MCF 10A (cell line): ENCODE measurements around the gene TENT4B. TPM values are rescaled to one million over a fixed set of nuclear protein-coding genes. Genes with fewer than 3 reads are reported as not detected.
"Not testable (repeated sequence)": the region's sequence is repeated elsewhere in the genome, so short reads cannot be mapped to it uniquely, and the experiment has no call there.

ENCODE experiments used
- BruUV-seq: library from RNA; stranded (reverse); fragments of 400-500 nt; replicated peaks from 2 replicates; lab custom pipeline; 2021; lab: Mats Ljungman, UMichigan
- CTCF ChIA-PET: fragments of 300-600 bp; sonication (Branson Sonifier 250); formaldehyde crosslinking; extraction: SDS; loops from one replicate; lab custom pipeline; 2021; ENCODE audit warnings: antibody characterized with exemption, inconsistent platforms; lab: Yijun Ruan, JAX
- POLR2A ChIA-PET: fragments of 300-600, 350-650 bp; sonication (Branson Sonifier 250); formaldehyde crosslinking; extraction: SDS; loops from one replicate; lab custom pipeline; 2020; ENCODE audit warnings: antibody characterized with exemption, inconsistent platforms; lab: Yijun Ruan, JAX
- DNase-seq: peaks from one replicate; pipeline ENCODE4 v3.0.0-alpha.2; 2018; ENCODE audit not compliant: unreplicated experiment
- H3K27ac Mint-ChIP-seq: one replicate; pipeline ENCODE4 v1.8.0; 2022; ENCODE audit warnings: mild to moderate bottlenecking, low read depth, mixed read lengths; ENCODE audit not compliant: unreplicated experiment
- H3K27me3 Mint-ChIP-seq: one replicate; pipeline ENCODE4 v1.8.0; 2022; ENCODE audit warnings: mixed read lengths; ENCODE audit not compliant: insufficient read depth, unreplicated experiment
- H3K36me3 Mint-ChIP-seq: one replicate; pipeline ENCODE4 v1.8.0; 2022; ENCODE audit warnings: mild to moderate bottlenecking, moderate library complexity, mixed read lengths; ENCODE audit not compliant: insufficient read depth, unreplicated experiment
- H3K4me1 Mint-ChIP-seq: one replicate; pipeline ENCODE4 v1.8.0; 2022; ENCODE audit warnings: mixed read lengths; ENCODE audit not compliant: insufficient read depth, unreplicated experiment
- H3K4me3 Mint-ChIP-seq: one replicate; pipeline ENCODE4 v1.8.0; 2022; ENCODE audit warnings: mild to moderate bottlenecking, moderate library complexity, mixed read lengths; ENCODE audit not compliant: unreplicated experiment
- H3K9me3 Mint-ChIP-seq: one replicate; pipeline ENCODE4 v1.8.0; 2022; ENCODE audit warnings: mixed read lengths; ENCODE audit not compliant: unreplicated experiment
- CTCF ChIP-seq: fragments of 200-600 bp; IDR thresholded peaks from one replicate; pipeline ENCODE4 v1.8.0; 2022; ENCODE audit warnings: antibody characterized with exemption, mild to moderate bottlenecking; ENCODE audit not compliant: unreplicated experiment
- intact Hi-C: fragments of 100-400 bp; cut with micrococcal nuclease; formaldehyde crosslinking; loops from 2 replicates; pipeline ENCODE4 v1.14.1; 2022
- total RNA-seq: library from RNA; stranded (reverse); gene quantifications from 2 replicates; pipeline ENCODE4 v1.2.3, GENCODE V29; 2022

TENT4B gene
- total RNA-seq, 1 experiment from 2014 or later = 12.1 TPM

GRCh38 chr16:50234771-50235556, 81.9 kb downstream of the TENT4B start:
- BruUV-seq = no TSS peak
- Mint-ChIP-seq H3K27me3 (no peaks in the 10 kb centered on the region), H3K4me1 (peaks cover 5% of the 10 kb centered on the region), H3K9me3 (no peaks in the 10 kb centered on the region), H3K36me3 (peaks cover 16% of the 10 kb centered on the region), H3K4me3 (no peak overlapping the region), H3K27ac (no peak overlapping the region)
- intact Hi-C loops = no loop called here
- peak; percentile 29 for DNase-seq
- ChIA-PET POLR2A (no interaction called here), CTCF (interaction anchor here (0.5 to 1.9 kb wide), 3 partner anchors 14 to 210 kb away, joined by 3 to 7 read pairs (median 4); partner anchors contain the start of gene CNEP1R1)
- TF ChIP-seq CTCF = no peak

GRCh38 chr16:50235581-50235980, 82.5 kb downstream of the TENT4B start:
- peak; percentile 40 for DNase-seq
- Mint-ChIP-seq H3K4me3 (no peak overlapping the region), H3K27me3 (no peaks in the 10 kb centered on the region), H3K4me1 (peaks cover 5% of the 10 kb centered on the region), H3K36me3 (peaks cover 13% of the 10 kb centered on the region), H3K9me3 (no peaks in the 10 kb centered on the region), H3K27ac (no peak overlapping the region)
- no TSS peak for BruUV-seq
- intact Hi-C loops = no loop called here
- CTCF ChIA-PET = interaction anchor here (0.5 to 1.9 kb wide), 3 partner anchors 25 to 210 kb away, joined by 3 to 7 read pairs (median 4); partner anchors contain the start of gene CNEP1R1
- POLR2A ChIA-PET = interaction anchor here (1.2 kb wide), 1 partner anchor 10 kb away, joined by 4 read pairs; no protein-coding TSS in a partner anchor
- TF ChIP-seq CTCF = no peak

GRCh38 chr16:50238314-50238713, 85.2 kb downstream of the TENT4B start:
- ChIA-PET POLR2A (no interaction called here), CTCF (no interaction called here)
- H3K4me1 Mint-ChIP-seq = peaks cover 5% of the 10 kb centered on the region
- no peak overlapping the region for H3K27ac Mint-ChIP-seq
- no peak overlapping the region for H3K4me3 Mint-ChIP-seq
- intact Hi-C loops = no loop called here
- no peaks in the 10 kb centered on the region for H3K27me3 Mint-ChIP-seq
- no TSS peak for BruUV-seq
- H3K36me3 Mint-ChIP-seq = peaks cover 5% of the 10 kb centered on the region
- H3K9me3 Mint-ChIP-seq = no peaks in the 10 kb centered on the region
- DNase-seq = no peak
- no peak for TF ChIP-seq CTCF

GRCh38 chr16:50238868-50239301, 85.8 kb downstream of the TENT4B start:
- H3K4me1 Mint-ChIP-seq = peaks cover 3% of the 10 kb centered on the region
- H3K9me3 Mint-ChIP-seq = no peaks in the 10 kb centered on the region
- intact Hi-C loops = no loop called here
- no peak for TF ChIP-seq CTCF
- H3K27ac Mint-ChIP-seq = no peak overlapping the region
- DNase-seq = no peak
- no peaks in the 10 kb centered on the region for H3K27me3 Mint-ChIP-seq
- ChIA-PET CTCF (interaction anchor here (1.0 kb wide), 1 partner anchor 18 kb away, joined by 6 read pairs; no protein-coding TSS in a partner anchor), POLR2A (no interaction called here)
- no TSS peak for BruUV-seq
- H3K36me3 Mint-ChIP-seq = peaks cover 5% of the 10 kb centered on the region
- H3K4me3 Mint-ChIP-seq = no peak overlapping the region

- H3K36me3 Mint-ChIP-seq, H3K4me1 Mint-ChIP-seq, intact Hi-C loops, H3K4me3 Mint-ChIP-seq, BruUV-seq, H3K9me3 Mint-ChIP-seq, H3K27me3 Mint-ChIP-seq, DNase-seq, H3K27ac Mint-ChIP-seq: not testable (repeated sequence)
- ChIA-PET CTCF (interaction anchor here (0.6 to 0.9 kb wide), 2 partner anchors 21 to 125 kb away, joined by 3 read pairs; no protein-coding TSS in a partner anchor), POLR2A (interaction anchor here (0.9 to 1.5 kb wide), 3 partner anchors 11 to 73 kb away, joined by 3 to 4 read pairs (median 4); no protein-coding TSS in a partner anchor)
Observed at GRCh38 chr16:50243024-50243423, 89.9 kb downstream of the TENT4B start.
